MCF 10A (cell line): ENCODE data around the gene ZFAND3. TPM values are rescaled to one million over a fixed set of nuclear protein-coding genes. Genes with fewer than 3 reads are reported as not detected.

ENCODE experiments used
- BruUV-seq: library from RNA; stranded (reverse); fragments of 400-500 nt; replicated peaks from 2 replicates; lab custom pipeline; 2021; lab: Mats Ljungman, UMichigan
- CTCF ChIA-PET: fragments of 300-600 bp; sonication (Branson Sonifier 250); formaldehyde crosslinking; extraction: SDS; loops from one replicate; lab custom pipeline; 2021; ENCODE audit warnings: antibody characterized with exemption, inconsistent platforms; lab: Yijun Ruan, JAX
- POLR2A ChIA-PET: fragments of 300-600, 350-650 bp; sonication (Branson Sonifier 250); formaldehyde crosslinking; extraction: SDS; loops from one replicate; lab custom pipeline; 2020; ENCODE audit warnings: antibody characterized with exemption, inconsistent platforms; lab: Yijun Ruan, JAX
- DNase-seq: peaks from one replicate; pipeline ENCODE4 v3.0.0-alpha.2; 2018; ENCODE audit not compliant: unreplicated experiment
- H3K27ac Mint-ChIP-seq: one replicate; pipeline ENCODE4 v1.8.0; 2022; ENCODE audit warnings: mild to moderate bottlenecking, low read depth, mixed read lengths; ENCODE audit not compliant: unreplicated experiment
- H3K27me3 Mint-ChIP-seq: one replicate; pipeline ENCODE4 v1.8.0; 2022; ENCODE audit warnings: mixed read lengths; ENCODE audit not compliant: insufficient read depth, unreplicated experiment
- H3K36me3 Mint-ChIP-seq: one replicate; pipeline ENCODE4 v1.8.0; 2022; ENCODE audit warnings: mild to moderate bottlenecking, moderate library complexity, mixed read lengths; ENCODE audit not compliant: insufficient read depth, unreplicated experiment
- H3K4me1 Mint-ChIP-seq: one replicate; pipeline ENCODE4 v1.8.0; 2022; ENCODE audit warnings: mixed read lengths; ENCODE audit not compliant: insufficient read depth, unreplicated experiment
- H3K4me3 Mint-ChIP-seq: one replicate; pipeline ENCODE4 v1.8.0; 2022; ENCODE audit warnings: mild to moderate bottlenecking, moderate library complexity, mixed read lengths; ENCODE audit not compliant: unreplicated experiment
- H3K9me3 Mint-ChIP-seq: one replicate; pipeline ENCODE4 v1.8.0; 2022; ENCODE audit warnings: mixed read lengths; ENCODE audit not compliant: unreplicated experiment
- intact Hi-C: fragments of 100-400 bp; cut with micrococcal nuclease; formaldehyde crosslinking; loops from 2 replicates; pipeline ENCODE4 v1.14.1; 2022
- total RNA-seq: library from RNA; stranded (reverse); gene quantifications from 2 replicates; pipeline ENCODE4 v1.2.3, GENCODE V29; 2022
- TF ChIP-seq, protein P1 (sequence below): fragments of 200-600 bp; IDR thresholded peaks from one replicate; pipeline ENCODE4 v1.8.0; 2022; ENCODE audit warnings: antibody characterized with exemption, mild to moderate bottlenecking; ENCODE audit not compliant: unreplicated experiment

Gene ZFAND3
- total RNA-seq, 1 experiment from 2014 or later: 100 TPM

GRCh38 chr6:37884548-37884947 lies 65.0 kb downstream of the ZFAND3 start:
- ChIA-PET CTCF (no interaction called here), POLR2A (no interaction called here)
- peaks cover 6% of the 10 kb centered on the region for H3K36me3 Mint-ChIP-seq
- intact Hi-C loops: no loop called here
- H3K4me3 Mint-ChIP-seq: no peak overlapping the region
- H3K4me1 Mint-ChIP-seq: peaks cover 25% of the 10 kb centered on the region
- BruUV-seq: no TSS peak
- no peaks in the 10 kb centered on the region for H3K9me3 Mint-ChIP-seq
- DNase-seq: no peak
- H3K27ac Mint-ChIP-seq: no peak overlapping the region
- H3K27me3 Mint-ChIP-seq: no peaks in the 10 kb centered on the region
- TF ChIP-seq, protein P1, sequence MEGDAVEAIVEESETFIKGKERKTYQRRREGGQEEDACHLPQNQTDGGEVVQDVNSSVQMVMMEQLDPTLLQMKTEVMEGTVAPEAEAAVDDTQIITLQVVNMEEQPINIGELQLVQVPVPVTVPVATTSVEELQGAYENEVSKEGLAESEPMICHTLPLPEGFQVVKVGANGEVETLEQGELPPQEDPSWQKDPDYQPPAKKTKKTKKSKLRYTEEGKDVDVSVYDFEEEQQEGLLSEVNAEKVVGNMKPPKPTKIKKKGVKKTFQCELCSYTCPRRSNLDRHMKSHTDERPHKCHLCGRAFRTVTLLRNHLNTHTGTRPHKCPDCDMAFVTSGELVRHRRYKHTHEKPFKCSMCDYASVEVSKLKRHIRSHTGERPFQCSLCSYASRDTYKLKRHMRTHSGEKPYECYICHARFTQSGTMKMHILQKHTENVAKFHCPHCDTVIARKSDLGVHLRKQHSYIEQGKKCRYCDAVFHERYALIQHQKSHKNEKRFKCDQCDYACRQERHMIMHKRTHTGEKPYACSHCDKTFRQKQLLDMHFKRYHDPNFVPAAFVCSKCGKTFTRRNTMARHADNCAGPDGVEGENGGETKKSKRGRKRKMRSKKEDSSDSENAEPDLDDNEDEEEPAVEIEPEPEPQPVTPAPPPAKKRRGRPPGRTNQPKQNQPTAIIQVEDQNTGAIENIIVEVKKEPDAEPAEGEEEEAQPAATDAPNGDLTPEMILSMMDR: no peak

DNA sequence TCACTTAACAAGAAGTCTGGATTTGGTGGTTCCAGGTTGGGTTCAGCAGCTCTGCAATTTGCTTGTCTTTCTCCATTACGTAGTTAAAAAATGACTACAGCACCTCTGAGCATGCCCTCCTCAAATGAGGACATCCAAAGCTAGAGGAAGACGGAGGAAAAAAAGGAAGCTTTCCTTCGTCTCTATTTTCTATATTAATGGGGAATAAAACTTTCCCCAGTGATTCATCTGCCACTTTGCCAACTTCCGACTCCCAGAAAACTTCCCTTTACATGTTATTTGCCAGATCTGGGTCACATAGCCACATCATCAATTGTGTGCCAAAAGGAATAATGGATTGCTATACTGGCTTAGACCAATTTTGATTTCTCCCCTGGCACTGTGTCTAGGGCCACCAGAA lies 69.5 kb downstream of the ZFAND3 start:
- TF ChIP-seq, protein P1: no peak
- intact Hi-C loops: no loop called here
- POLR2A ChIA-PET: interaction anchor here (0.6 to 4.9 kb wide), 8 partner anchors 9 to 569 kb away, joined by 3 to 33 read pairs (median 4); partner anchors contain the start of gene ZFAND3
- CTCF ChIA-PET: interaction anchor here (1.1 to 1.2 kb wide), 2 partner anchors 11 to 98 kb away, joined by 3 to 4 read pairs; no protein-coding TSS in a partner anchor
- peak; percentile 43 for DNase-seq
- H3K27me3 Mint-ChIP-seq: no peaks in the 10 kb centered on the region
- H3K4me3 Mint-ChIP-seq: peak overlapping the region; percentile 37
- no TSS peak for BruUV-seq
- H3K36me3 Mint-ChIP-seq: peaks cover 2% of the 10 kb centered on the region
- H3K27ac Mint-ChIP-seq: peak overlapping the region; percentile 53
- H3K9me3 Mint-ChIP-seq: no peaks in the 10 kb centered on the region
- H3K4me1 Mint-ChIP-seq: peaks cover 15% of the 10 kb centered on the region

- Mint-ChIP-seq H3K27ac (peak overlapping the region; percentile 53), H3K4me3 (peak overlapping the region; percentile 37), H3K27me3 (no peaks in the 10 kb centered on the region), H3K36me3 (no peaks in the 10 kb centered on the region), H3K9me3 (no peaks in the 10 kb centered on the region), H3K4me1 (peaks cover 15% of the 10 kb centered on the region)
- ChIA-PET CTCF (interaction anchor here (0.6 to 1.2 kb wide), 5 partner anchors 12 to 1002 kb away, joined by 3 to 4 read pairs (median 4); no protein-coding TSS in a partner anchor), POLR2A (interaction anchor here (0.6 to 4.9 kb wide), 8 partner anchors 8 to 568 kb away, joined by 3 to 33 read pairs (median 4); partner anchors contain the start of gene ZFAND3)
- no TSS peak for BruUV-seq
- intact Hi-C loops: no loop called here
- TF ChIP-seq, protein P1: no peak
- peak; percentile 33 for DNase-seq
Observed at GRCh38 chr6:37889486-37889885, 70.0 kb downstream of the ZFAND3 start.

DNA sequence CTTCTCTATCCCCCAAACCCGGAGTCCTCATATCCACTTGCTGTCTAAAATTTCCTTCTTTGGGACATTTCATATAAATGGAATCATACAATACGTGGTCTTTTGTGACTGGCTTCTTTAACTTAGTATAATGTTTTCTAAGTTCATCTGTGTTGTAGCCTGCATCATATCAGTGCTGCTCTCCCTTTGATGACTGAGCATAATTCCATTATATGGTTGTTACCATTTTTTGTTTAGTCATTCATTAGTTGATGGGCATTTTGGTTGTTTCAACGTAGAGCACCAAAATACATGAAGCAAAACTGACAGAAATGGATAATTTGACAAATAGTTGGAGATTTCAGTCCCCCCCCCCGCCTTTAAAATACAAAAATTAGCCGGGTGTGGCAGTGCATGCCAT lies 71.5 kb downstream of the ZFAND3 start:
- peaks cover 15% of the 10 kb centered on the region for H3K4me1 Mint-ChIP-seq
- no peak overlapping the region for H3K27ac Mint-ChIP-seq
- DNase-seq: no peak
- ChIA-PET CTCF (interaction anchor here (0.7 kb wide), 1 partner anchor 42 kb away, joined by 3 read pairs; no protein-coding TSS in a partner anchor), POLR2A (interaction anchor here (0.6 to 4.9 kb wide), 4 partner anchors 23 to 550 kb away, joined by 3 to 33 read pairs (median 6); partner anchors contain the start of gene ZFAND3)
- peaks cover under 1% of the 10 kb centered on the region for H3K9me3 Mint-ChIP-seq
- no peak overlapping the region for H3K4me3 Mint-ChIP-seq
- intact Hi-C loops: no loop called here
- no peaks in the 10 kb centered on the region for H3K27me3 Mint-ChIP-seq
- no peaks in the 10 kb centered on the region for H3K36me3 Mint-ChIP-seq
- TF ChIP-seq, protein P1: no peak
- BruUV-seq: no TSS peak
